HG03558 (cell line): ENCODE data around the gene FALEC.
"Not testable (repeated sequence)": the region's sequence is repeated elsewhere in the genome, so short reads cannot be mapped to it uniquely, and the experiment has no call there.

ENCODE experiments used
- ATAC-seq: cut with Tn5 transposase; IDR thresholded peaks from one replicate; pipeline ENCODE4 v1.9.1; 2021; ENCODE audit warnings: moderate number of reproducible peaks; ENCODE audit not compliant: unreplicated experiment; ENCODE audit errors: extremely low read depth

Gene FALEC

DNA sequence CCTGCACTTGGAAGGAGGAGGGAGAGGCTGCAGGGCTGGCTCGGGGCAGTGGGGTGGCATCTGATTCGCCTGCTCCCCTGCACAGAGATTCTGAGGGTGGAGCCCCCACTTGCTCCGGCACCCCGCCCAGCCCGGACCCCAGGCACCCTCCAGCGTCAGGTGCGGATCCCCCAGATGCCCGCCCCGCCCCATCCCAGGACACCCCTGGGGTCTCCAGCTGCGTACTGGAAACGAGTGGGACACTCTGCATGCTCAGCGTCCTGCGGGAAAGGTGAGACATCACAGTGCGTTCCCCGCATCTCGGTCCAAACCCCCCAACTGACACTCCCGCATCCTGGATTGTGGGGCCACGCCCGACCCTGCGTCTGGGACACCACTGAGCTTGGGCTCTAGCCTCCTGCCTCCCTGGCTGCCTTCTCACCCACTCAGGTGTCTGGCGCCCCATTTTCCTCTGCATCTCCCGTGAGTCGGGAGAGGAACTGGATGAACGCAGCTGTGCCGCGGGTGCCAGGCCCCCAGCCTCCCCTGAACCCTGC lies 41.6 kb downstream of the FALEC start:
- ATAC-seq: no peak

DNA sequence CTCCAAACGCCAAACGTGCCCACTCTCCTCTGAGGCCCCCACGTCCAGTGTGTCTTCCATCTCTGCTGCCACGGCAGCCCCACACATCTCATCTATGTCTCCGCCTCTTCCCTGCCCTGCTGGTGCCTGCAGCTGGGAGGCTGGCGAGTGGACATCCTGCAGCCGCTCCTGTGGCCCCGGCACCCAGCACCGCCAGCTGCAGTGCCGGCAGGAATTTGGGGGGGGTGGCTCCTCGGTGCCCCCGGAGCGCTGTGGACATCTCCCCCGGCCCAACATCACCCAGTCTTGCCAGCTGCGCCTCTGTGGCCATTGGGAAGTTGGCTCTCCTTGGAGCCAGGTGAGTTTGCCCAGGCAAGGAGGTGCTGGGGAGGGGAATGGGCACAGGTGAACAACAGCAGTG lies 42.3 kb downstream of the FALEC start:
- ATAC-seq: no peak

DNA sequence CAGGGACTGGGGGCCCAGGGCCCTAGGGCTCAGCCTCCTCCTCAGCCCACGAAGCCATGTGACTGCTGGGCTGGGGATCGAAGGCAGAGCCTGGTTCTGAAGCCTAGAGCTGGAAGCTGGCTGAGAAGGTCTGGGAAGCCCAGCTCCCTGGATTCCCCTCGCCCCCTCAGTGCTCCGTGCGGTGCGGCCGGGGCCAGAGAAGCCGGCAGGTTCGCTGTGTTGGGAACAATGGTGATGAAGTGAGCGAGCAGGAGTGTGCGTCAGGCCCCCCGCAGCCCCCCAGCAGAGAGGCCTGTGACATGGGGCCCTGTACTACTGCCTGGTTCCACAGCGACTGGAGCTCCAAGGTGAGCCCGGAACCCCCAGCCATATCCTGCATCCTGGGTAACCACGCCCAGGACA lies 42.8 kb downstream of the FALEC start:
- ATAC-seq: no peak

DNA sequence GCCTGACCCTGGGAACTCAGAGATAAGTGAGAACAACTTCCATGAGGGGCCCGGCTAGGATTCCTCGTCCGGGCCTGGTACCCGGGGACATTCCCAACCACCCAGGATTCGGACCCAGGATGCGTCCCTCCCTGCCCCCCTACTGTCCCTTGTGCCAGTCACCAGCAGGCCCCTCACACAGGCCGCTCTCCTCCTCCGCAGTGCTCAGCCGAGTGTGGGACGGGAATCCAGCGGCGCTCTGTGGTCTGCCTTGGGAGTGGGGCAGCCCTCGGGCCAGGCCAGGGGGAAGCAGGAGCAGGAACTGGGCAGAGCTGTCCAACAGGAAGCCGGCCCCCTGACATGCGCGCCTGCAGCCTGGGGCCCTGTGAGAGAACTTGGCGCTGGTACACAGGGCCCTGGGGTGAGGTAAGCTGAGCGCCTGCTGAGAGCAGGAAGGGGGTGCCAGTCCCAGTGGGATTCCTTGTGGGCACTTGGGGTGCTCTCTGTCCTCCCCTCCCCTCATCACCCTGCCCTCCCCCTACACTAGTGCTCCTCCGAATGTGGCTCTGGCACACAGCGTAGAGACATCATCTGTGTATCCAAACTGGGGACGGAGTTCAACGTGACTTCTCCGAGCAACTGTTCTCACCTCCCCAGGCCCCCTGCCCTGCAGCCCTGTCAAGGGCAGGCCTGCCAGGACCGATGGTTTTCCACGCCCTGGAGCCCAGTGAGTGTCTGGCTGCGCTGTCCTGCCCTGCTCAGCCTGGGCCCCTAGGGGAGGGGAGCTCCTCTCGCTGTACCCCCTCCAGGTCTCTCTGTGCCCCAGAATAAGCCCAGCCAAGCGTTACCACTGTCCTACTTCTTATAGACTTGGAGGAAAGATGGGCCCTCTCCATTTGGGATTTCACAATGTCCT lies 43.5 kb downstream of the FALEC start:
- no peak for ATAC-seq

DNA sequence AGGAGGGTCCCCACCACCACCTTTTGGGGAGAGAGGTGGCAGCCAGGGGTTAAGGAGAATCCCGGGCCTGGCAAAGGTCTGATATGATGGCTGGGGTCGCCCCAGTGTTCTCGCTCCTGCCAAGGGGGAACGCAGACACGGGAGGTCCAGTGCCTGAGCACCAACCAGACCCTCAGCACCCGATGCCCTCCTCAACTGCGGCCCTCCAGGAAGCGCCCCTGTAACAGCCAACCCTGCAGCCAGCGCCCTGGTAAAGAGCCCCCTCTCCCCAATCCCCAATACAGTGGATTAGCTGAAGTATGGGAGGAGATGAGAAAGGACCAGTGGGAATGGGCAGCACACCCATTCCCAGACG lies 44.1 kb downstream of the FALEC start:
- ATAC-seq: no peak

DNA sequence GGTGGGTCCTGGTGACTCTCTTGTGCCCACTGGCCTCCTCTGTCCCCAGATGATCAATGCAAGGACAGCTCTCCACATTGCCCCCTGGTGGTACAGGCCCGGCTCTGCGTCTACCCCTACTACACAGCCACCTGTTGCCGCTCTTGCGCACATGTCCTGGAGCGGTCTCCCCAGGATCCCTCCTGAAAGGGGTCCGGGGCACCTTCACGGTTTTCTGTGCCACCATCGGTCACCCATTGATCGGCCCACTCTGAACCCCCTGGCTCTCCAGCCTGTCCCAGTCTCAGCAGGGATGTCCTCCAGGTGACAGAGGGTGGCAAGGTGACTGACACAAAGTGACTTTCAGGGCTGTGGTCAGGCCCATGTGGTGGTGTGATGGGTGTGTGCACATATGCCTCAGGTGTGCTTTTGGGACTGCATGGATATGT lies 44.5 kb downstream of the FALEC start:
- ATAC-seq: no peak

DNA sequence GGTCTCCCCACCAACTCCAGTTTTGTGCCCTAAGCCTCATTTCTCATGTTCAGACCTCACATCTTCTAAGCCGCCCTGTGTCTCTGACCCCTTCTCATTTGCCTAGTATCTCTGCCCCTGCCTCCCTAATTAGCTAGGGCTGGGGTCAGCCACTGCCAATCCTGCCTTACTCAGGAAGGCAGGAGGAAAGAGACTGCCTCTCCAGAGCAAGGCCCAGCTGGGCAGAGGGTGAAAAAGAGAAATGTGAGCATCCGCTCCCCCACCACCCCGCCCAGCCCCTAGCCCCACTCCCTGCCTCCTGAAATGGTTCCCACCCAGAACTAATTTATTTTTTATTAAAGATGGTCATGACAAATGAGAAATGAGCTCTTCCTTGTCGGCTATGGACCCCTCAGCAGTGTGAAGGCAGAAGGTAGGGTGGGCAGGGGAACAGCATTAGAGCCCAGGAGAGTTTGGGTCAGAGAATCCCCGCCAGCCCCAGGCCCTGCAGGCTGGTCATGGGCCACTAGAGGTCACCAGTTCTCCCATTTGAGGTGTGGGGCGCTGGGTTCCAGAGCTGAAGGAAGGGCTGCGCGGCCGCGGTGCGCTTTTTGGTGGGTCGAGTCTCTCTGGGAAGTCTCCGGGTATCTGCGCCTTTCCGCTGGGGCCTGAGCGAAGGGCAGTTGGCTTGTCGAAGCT lies 45.2 kb downstream of the FALEC start:
- no peak for ATAC-seq

DNA sequence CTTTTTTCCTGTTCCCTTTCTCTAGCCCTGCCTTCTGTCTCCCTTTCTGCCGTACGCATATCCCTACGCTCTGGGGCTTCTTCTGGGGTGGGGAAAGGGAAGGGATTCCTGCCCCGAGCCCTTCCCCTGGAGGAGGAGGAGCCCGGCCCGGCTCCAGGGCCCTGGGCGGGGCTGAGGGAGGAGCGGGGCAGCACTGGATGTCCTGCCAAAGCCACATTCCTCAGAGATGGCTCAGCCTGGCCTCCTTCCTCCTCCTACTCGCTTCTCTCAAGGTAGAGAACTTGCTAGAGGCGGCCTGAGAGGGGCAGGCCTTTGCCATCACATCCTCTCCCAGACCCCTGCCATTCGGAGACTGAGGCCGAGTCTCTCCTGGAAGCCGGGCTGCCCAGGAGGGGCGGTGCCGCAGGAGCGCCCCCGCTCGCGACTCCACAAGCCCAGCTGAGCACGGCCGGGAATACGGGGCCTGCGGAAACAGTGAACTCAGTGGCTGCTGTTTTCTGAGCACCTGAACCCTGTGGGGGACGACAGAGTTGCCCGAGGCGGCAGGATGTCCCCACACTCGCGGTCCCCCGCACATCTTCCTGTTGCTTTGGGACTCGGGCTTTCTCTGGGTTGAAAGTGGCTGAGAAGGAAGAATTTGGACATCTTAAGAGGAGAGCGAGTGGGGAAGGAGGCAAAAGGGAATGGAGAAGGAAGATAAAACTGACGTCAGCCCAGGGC lies 45.9 kb downstream of the FALEC start:
- no peak for ATAC-seq

DNA sequence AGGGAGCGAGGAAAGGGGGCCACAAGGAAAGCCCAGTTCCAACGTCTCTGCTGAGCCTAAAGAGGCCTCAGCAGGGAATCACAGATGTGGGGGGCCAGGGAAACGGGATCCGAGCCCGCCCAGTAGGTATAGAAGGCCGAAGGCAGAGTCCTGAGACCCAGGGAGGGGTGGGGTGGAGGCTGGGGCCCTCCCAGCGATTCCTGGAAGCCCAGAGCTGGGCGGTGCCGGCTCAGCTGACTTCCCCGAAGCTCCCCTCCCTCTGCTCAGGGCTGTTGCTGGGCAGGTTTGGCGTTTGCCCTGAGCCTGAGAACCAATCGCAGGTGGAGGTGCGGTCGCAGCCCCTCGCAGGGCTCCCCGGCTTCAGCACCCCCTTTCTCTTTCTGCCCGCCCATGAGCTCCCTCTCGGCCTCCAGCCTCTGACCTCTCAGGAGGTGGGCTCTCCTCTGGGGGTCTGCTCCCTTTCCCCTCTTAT lies 46.5 kb downstream of the FALEC start:
- ATAC-seq: no peak

DNA sequence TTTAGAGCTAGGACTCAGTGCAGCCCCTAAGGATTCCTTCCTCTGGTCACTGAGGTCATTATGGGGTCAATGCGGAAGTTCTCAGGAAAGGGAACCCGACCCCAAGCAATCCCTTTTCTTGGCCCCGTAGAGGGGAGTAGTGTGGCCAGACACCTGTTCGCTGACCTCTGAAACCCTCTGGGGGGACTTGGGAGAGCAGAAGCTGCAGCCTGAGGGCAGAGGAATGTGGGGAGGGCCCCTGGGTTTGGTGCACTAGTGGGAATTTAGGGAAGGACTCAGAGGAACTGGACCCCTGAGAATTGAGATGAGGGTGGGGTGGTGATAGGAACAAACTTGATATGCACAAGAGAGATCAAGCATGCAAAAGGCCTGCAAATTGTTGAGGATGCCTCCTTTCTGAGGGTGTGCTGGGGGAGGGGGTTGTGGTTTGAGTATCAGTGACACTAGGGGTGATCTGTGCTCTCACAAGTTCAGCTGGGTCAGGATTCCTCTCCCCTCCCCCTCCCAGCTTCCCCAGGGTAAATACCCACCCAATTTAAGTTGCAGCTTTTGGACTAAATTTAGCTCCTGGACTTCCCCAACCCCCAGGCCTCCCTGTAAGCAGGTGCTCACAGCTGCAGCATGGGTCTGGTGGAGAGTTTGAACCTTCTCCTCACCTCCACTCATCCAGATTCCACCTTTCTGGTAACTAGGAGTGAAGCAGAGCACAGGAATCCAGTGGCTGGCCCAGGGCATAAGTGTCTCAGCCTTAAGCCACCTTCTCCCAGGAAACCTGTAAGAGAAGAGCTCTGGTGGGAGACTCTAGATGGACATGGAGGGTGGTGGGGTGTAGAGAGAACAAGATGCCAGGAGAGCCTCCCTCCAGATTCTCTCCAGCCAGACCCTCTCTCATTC lies 47.1 kb downstream of the FALEC start:
- ATAC-seq: no peak

DNA sequence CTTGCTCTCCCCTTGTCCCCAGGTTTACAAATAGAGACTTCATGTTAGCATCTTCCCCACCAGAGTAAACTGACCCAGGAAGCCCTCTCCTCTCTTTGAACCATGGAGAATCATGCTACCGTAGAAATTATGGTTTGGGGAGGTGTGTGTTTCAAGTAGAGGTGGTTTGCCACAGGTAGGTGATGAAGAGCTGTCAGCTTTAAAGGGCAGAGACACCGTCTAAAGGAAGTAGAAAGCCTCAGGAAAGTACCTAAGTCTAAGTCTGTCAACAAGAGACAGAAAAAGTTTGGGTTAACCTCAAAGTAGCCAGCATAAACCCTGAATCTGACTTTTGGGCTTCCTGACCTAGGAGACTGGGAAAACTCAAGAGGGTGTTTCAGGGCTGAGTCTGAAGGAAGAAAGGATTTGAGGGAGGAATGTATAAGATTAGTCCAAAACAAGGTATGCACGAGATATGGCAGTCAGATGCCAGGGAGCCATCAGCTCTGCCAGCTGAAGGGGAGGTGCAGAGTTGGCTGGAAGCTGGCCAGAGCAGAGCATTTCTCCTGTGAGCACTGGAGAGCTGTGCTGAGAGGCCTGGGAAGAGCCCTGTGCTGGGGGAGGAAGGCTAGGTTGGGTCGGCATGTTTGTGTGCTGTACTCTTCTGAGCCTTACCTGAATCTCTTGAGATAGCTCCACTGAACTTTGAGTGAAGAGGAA lies 47.9 kb downstream of the FALEC start:
- ATAC-seq: no peak

DNA sequence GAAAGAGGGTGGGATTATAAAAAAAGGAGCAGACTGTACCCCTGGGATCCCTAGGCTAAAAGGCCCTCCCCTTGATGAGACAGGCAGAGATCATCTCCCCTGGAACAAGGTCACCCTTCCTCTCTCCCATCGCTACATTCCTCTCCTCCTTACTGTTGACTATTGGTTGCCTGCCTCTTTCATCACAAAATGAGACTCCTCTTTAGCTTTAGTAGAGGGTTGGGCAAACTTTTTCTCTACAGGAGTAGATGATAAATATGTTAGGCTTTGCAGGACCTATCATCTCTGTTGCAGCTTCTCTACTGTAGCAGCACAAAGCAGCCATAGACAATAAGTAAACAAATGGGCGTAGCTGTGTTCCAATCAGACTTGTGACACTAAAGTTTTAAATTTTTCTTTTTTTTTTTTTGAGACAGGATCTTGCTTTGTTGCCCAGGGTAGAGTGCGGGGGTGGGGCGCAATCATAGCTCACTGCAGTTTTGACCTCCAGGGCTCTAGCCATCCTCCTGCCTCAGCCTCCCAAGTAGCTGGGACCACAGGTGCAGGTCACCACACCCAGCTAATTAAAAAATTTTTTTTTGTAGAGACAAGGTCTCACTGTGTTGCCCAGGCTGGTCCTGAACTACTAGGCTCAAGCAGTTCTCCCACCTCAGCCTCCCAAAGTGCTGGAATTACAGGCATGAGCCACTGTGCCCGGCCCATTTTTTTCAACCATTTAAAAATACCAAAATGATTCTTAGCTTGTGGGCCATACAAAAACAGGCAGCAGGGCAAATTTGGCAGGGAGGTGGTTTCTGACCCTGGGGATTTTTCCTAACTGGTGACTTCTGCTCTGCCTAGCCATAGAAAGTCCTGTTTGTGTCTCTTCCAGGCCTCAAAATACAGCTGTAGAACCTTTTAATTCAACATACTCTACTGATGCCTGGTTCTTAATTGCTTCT lies 48.8 kb downstream of the FALEC start:
- no peak for ATAC-seq

DNA sequence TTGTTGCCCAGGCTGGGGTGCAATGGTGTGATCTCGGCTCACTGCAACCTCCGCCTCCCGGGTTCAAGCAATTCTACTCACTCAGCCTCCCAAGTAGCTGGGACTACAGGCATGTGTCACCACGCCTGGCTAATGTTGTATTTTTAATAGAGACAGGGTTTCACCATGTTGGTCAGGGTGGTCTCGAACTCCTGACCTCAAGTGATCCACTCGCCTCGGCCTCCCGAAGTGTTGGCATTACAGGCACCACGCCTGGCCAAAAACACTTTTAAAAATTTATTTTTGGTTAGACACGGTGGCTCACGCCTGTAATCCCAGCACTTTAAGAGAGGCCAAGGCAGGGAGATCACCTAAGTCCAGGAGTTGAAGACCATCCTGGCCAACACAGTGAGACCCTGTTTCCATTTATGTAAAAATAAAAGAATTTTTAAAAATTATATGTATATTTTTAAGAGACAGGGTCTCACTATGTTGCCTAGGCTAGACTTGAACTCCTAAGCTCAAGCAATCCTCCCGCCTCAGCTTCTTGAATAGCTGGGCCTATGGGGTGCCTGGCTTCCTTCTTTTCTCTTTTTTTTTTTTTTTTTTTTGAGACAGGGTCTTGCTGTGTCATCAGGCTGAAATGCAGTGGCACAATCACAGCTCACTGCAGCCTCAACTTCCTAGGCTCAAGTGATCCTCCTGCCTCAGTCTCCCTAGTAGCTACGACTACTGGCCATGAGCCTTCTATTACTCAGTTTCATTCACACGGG lies 49.9 kb downstream of the FALEC start:
- ATAC-seq: not testable (repeated sequence)

DNA sequence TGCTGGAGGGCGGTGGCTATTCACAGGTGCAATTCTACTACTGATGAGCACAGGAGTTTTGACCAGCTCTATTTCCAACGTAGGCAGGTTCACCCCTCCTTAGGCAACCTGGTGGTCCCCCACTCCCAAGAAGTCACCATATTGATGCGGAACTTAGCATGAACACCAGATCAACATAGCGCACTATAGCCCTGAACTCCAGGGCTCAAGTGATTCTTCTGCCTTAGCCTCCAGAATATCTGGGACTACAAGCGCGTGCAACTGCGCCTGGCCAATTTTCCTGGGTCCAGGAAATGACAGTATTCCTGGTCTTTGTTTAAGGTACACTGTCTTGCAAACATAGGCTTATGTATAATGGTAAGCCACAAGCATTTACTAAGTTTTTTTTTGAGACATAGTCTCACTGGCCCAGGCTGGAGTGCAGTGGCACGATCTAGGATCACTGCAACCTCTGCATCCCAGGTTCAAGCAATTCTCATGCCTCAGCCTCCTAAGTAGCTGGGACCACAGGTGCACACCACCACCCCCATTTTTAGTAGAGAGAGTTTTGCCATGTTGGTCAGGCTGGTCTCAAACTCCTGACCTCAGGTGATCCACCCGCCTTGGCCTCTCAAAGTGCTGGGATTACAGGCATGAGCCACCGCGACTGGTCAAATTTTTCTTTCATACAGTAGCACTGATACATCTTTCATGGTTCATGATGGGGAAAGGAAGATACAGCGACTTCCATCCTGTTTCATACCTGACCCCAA lies 51.2 kb downstream of the FALEC start:
- no peak for ATAC-seq

DNA sequence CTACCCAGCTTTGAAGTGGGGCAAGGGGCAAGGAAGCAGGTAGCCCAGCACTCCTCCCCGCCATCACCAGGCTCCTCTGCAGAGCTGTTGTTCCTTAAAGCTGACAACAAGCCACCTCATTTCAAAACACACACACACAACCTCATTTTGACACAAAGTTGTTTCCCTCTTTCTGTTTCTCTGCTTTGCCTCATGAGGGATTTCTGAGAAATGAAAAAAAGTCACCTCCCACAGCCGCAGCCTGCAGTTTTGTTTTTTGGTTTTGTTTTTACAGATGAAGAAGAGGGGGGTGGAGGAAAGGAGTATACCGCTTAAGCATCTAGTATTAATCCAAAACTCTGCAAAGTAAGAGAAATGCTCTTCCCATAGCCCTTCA lies 51.8 kb downstream of the FALEC start:
- no peak for ATAC-seq

DNA sequence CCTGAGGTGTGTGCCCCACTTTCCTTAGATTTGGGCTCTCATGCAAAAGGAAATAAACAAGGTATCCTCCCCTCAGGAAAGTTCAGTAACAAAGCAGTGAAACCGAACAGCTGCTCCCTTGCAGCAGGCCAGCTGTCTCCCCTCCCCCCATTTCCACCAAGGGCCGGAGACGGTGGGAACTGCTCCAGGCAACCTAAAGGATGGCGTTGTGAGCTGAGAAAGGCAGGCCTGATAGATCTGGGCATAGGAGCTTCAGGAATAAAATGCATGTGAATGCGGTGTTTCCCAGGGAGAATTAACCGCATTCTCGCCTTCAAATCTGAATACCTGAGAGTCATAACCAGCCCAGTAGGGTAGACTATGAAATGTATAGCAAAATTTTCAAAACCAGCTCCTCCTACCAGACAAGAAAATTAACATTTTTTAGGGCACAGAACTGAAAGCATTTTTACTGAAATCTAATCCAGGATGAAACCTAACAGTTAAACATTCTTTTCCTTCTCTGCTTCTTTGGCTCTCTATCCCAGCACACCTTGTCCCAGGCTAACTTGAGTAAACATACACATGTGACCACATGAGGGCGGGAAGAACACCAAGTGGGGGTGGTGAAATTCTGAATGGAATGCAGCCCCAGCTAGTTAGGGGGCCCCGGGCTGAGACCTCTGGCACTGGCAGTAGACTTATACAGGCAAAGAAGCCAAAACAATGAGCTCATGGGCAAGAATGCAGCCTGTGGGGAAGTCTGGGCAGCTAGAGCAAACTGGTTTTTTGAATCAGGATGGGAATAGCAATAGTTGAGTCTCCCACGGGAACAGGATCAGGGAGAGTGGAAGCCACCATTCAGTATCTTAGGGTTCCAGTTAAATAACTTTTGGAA lies 52.4 kb downstream of the FALEC start:
- ATAC-seq: no peak
